Esophagus squamous epithelium (tissue), 5 donors: ENCODE data around the gene RUVBL1. TPM values are rescaled to one million over a fixed set of nuclear protein-coding genes. Genes with fewer than 3 reads are reported as not detected.

Source experiments
- DNase-seq: peaks from one replicate; lab custom pipeline; 2025; lab: John Stamatoyannopoulos, UW
- H3K27ac ChIP-seq, 4 donors: fragments of 200-600 bp; sonication (generic); one replicate each; pipeline ENCODE4 v1.5.1; 2016 to 2019; ENCODE audit warnings: mild to moderate bottlenecking in 1 of 4
- H3K27me3 ChIP-seq, 4 donors: fragments of 200-600 bp; sonication (generic); 1 replicate in 3 of 4; 2 replicates in 1 of 4; pipeline versions ENCODE4 v1.5.1 to v1.6.0; 2017 to 2021; ENCODE audit warnings: antibody characterized with exemption in 1 of 4
- H3K36me3 ChIP-seq, 3 donors: fragments of 200-600 bp; sonication (generic); one replicate each; pipeline ENCODE4 v1.5.1; 2016 to 2019
- H3K4me1 ChIP-seq, 3 donors: fragments of 200-600 bp; sonication (generic); one replicate each; pipeline ENCODE4 v1.5.1; 2017 to 2019
- H3K4me3 ChIP-seq, 4 donors: fragments of 200-600 bp; sonication (generic); 1 replicate in 3 of 4; 2 replicates in 1 of 4; pipeline ENCODE4 v1.5.1; 2016 to 2019; ENCODE audit warnings: mild to moderate bottlenecking in 2 of 4, moderate library complexity in 1 of 4
- H3K9me3 ChIP-seq, 3 donors: fragments of 200-600 bp; sonication (generic); one replicate each; pipeline ENCODE4 v1.5.1; 2016 to 2019
- POLR2A ChIP-seq, 4 donors: fragments of 450-650 bp; IDR thresholded peaks; one replicate each; pipeline ENCODE4 v1.6.1; 2017; ENCODE audit warnings: antibody characterized with exemption in 4 of 4, mild to moderate bottlenecking in 4 of 4, moderate library complexity in 3 of 4
- WGBS, 2 donors: methylation state at CpG; one replicate each; pipeline ENCODE4 v1.1.5; 2018; 5-methylcytosine and 5-hydroxymethylcytosine counted together
- intact Hi-C: fragments of 100-400 bp; cut with DNase I; formaldehyde crosslinking; loops from one replicate; pipeline ENCODE4 v1.15.0; 2022
- total RNA-seq, 4 donors: library from RNA; depleted of rRNA; stranded (reverse); fragments of >200 nt; gene quantifications; one replicate each; pipeline ENCODE4 v1.1.0, GENCODE V29; 2016
- TF ChIP-seq, protein P1 (sequence below), 6 experiments: fragments of 450-650 bp in 4 of 6; fragments of 200-600 bp in 2 of 6; sonication (generic) in 2 of 6; IDR thresholded peaks; one replicate each; pipeline ENCODE4 v1.5.1; 2016 to 2019; ENCODE audit warnings: antibody characterized with exemption in 6 of 6, mild to moderate bottlenecking in 4 of 6, moderate library complexity in 4 of 6
- donor health status: DM: yes; HTN: yes; CAD: no.

Gene RUVBL1
- total RNA-seq, 4 donors from 2014 or later = 17.6 to 50.4 (median 34.3) TPM

- no peak overlapping the region for H3K4me3 ChIP-seq
- WGBS, 2 donors = 70 to 88% methylated on average over 2 of the region's 2 CpGs
- intact Hi-C loops = no loop called here
- DNase-seq = no peak
- no peak for TF ChIP-seq POLR2A (IDR thresholded peaks at IDR 0.05)
- TF ChIP-seq, protein P1, sequence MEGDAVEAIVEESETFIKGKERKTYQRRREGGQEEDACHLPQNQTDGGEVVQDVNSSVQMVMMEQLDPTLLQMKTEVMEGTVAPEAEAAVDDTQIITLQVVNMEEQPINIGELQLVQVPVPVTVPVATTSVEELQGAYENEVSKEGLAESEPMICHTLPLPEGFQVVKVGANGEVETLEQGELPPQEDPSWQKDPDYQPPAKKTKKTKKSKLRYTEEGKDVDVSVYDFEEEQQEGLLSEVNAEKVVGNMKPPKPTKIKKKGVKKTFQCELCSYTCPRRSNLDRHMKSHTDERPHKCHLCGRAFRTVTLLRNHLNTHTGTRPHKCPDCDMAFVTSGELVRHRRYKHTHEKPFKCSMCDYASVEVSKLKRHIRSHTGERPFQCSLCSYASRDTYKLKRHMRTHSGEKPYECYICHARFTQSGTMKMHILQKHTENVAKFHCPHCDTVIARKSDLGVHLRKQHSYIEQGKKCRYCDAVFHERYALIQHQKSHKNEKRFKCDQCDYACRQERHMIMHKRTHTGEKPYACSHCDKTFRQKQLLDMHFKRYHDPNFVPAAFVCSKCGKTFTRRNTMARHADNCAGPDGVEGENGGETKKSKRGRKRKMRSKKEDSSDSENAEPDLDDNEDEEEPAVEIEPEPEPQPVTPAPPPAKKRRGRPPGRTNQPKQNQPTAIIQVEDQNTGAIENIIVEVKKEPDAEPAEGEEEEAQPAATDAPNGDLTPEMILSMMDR (IDR thresholded peaks at IDR 0.05) = no peak
- H3K4me1 ChIP-seq = peaks cover 18 to 47% (median 19%) of the 10 kb centered on the region in 3 donors
- no peaks in the 10 kb centered on the region for H3K9me3 ChIP-seq
- H3K27me3 ChIP-seq = no peaks in the 10 kb centered on the region
- H3K27ac ChIP-seq = peak overlapping the region in 3 of 4 donors; percentile 23 to 66 (median 48)
- H3K36me3 ChIP-seq = peaks cover 14 to 55% (median 25%) of the 10 kb centered on the region in 3 donors
Measured at GRCh38 chr3:128073807-128074206, 49.8 kb downstream of the RUVBL1 start.

- intact Hi-C loops = no loop called here
- WGBS, 2 donors = 80% methylated on average over 1 of the region's 6 CpGs; no CpG with 5 or more reads in 1 of the 2 donors
- Histone ChIP-seq H3K4me1 (peaks cover 18 to 47% (median 19%) of the 10 kb centered on the region in 3 donors), H3K4me3 (no peak overlapping the region), H3K36me3 (peaks cover 18 to 55% (median 30%) of the 10 kb centered on the region in 3 donors), H3K27ac (peak overlapping the region in 3 of 4 donors; percentile 23 to 66 (median 48)), H3K27me3 (no peaks in the 10 kb centered on the region), H3K9me3 (no peaks in the 10 kb centered on the region)
- TF ChIP-seq, protein P1 (IDR thresholded peaks at IDR 0.05) = no peak
- TF ChIP-seq POLR2A (IDR thresholded peaks at IDR 0.05) = no peak
- DNase-seq = no peak
Measured at GRCh38 chr3:128073185-128073725, 50.4 kb downstream of the RUVBL1 start.

DNA sequence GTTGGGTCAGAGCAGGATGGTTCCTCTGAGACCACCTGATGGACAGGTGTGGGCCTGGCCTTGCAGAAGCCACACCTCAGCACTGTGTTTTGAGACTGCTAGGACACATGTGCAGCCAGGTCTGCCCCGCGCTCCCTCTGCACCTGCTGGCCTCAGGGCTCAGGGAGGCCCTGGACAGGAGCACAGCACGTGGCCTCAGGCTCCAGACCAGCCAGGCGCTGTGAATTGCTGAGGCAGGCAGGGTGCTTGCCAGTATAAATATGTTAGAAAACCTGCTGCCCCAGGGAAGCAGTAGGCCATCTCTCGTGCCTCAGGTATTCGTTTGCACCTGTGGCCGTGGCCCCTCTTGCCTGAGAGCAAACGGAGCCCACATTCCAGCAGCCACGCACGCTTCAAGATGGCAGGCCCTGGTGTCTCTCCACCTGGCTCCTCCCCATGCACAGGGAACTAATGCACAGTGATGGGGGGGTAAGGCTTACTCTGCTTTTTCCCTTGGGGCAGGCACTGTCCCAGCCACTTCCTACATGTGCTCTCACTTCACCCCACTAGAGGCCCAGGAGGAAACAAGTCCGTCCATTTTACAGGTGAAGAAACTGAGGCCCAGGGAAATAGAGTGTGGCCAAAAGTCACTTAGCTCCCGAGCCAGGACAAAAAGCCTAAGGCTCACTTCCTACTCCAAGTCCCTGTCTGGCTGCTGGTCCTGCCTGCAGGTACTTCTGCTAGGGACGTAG is 51.0 kb downstream of the RUVBL1 start:
- H3K9me3 ChIP-seq = no peaks in the 10 kb centered on the region
- no peaks in the 10 kb centered on the region for H3K27me3 ChIP-seq
- 80 to 82% methylated on average over 6 to 8 of the region's 13 CpGs for WGBS, 2 donors
- no peak overlapping the region for H3K4me3 ChIP-seq
- peaks cover 18 to 44% (median 19%) of the 10 kb centered on the region in 3 donors for H3K4me1 ChIP-seq
- H3K36me3 ChIP-seq = peaks cover 25 to 61% (median 36%) of the 10 kb centered on the region in 3 donors
- TF ChIP-seq, protein P1 (IDR thresholded peaks at IDR 0.05) = no peak
- no peak for TF ChIP-seq POLR2A (IDR thresholded peaks at IDR 0.05)
- intact Hi-C loops = no loop called here
- DNase-seq = no peak
- H3K27ac ChIP-seq = no peak overlapping the region

DNA sequence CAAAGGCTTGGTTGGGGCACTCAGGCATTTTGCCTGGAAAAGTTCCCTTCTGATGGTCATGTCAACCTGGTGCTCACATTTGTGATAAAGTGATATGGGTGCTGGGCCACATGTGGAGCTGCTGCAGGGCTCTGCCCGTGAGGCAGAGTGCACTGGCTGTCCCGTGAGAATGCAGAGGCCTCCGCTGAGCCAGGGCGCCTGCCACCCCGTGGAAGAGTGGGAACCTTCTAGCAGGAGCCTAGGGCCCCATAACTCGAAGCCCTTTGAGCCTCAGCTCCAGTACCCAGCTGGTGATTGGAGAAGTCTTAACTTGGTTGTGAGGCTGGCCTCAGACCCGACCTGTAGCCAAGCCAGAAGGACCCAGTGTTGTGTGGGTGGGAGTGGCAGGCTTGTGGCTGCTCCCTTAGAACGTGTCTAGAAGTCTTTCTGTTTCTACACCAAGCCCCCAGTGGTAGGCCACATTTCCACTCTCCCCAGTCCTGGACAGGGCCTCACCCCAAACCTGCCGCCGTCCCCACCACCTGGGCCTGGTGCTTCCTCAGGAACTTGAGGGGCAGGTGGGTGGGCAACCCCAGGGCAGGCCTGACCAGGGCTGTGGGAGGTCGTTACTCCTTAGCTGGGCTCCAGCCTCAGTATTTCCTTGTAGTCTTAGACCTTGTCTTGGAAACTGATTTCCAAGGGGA is 51.7 kb downstream of the RUVBL1 start:
- H3K36me3 ChIP-seq = peaks cover 32 to 68% (median 43%) of the 10 kb centered on the region in 3 donors
- no peaks in the 10 kb centered on the region for H3K27me3 ChIP-seq
- no peaks in the 10 kb centered on the region for H3K9me3 ChIP-seq
- H3K27ac ChIP-seq = no peak overlapping the region
- TF ChIP-seq, protein P1 (IDR thresholded peaks at IDR 0.05) = no peak
- no peak for TF ChIP-seq POLR2A (IDR thresholded peaks at IDR 0.05)
- H3K4me3 ChIP-seq = no peak overlapping the region
- peaks cover 13 to 37% (median 19%) of the 10 kb centered on the region in 3 donors for H3K4me1 ChIP-seq
- intact Hi-C loops = no loop called here
- WGBS, 2 donors = 88% methylated on average over 5 of the region's 11 CpGs; no CpG with 5 or more reads in 1 of the 2 donors
- no peak for DNase-seq
